Brain microvascular endothelial cell (primary cell): ENCODE data around the gene TRAF3IP1.

Experiments
- DNase-seq: peaks from one replicate; pipeline ENCODE4 v3.0.0-alpha.2; 2020
- H3K27ac ChIP-seq: fragments of 250-450 bp; sonication (Bioruptor Pico); 2 replicates; pipeline ENCODE4 v1.5.1; 2020; ENCODE audit warnings: mild to moderate bottlenecking, moderate library complexity
- H3K27me3 ChIP-seq: fragments of 250-450 bp; sonication (Bioruptor Pico); replicated peaks from 2 replicates; pipeline ENCODE4 v1.5.1; 2020; ENCODE audit warnings: mild to moderate bottlenecking
- H3K36me3 ChIP-seq: fragments of 250-450 bp; sonication (Bioruptor Pico); replicated peaks from 2 replicates; pipeline ENCODE4 v1.5.1; 2020; ENCODE audit warnings: mild to moderate bottlenecking
- H3K4me3 ChIP-seq: 2 replicates; pipeline ENCODE4 v1.5.1; 2011; ENCODE audit warnings: low read depth, mild to moderate bottlenecking, control low read depth, low read length, moderate library complexity
- CTCF ChIP-seq: IDR thresholded peaks from 2 replicates; pipeline ENCODE4 v1.5.1; 2011; ENCODE audit warnings: low read depth, mild to moderate bottlenecking, moderate library complexity, low read length, control low read depth, inconsistent platforms; ENCODE audit errors: missing control alignments
- in situ Hi-C: cut with HindIII; loops from 2 replicates; pipeline ENCODE4 v1.10.0; 2017; ENCODE audit warnings: low sequenced_read_pairs, low pct_ligation_motif_present

The TRAF3IP1 gene

GRCh38 chr2:238290091-238290509 is 30.2 kb upstream of the TRAF3IP1 start:
- DNase-seq = no peak
- in situ Hi-C loops = no loop called here
- no peak overlapping the region for H3K27ac ChIP-seq
- H3K36me3 ChIP-seq = no peaks in the 10 kb centered on the region
- H3K27me3 ChIP-seq = no peaks in the 10 kb centered on the region
- TF ChIP-seq CTCF = no peak
- H3K4me3 ChIP-seq = no peak overlapping the region

GRCh38 chr2:238290715-238291549 is 29.4 kb upstream of the TRAF3IP1 start:
- Histone ChIP-seq H3K36me3 (no peaks in the 10 kb centered on the region), H3K27ac (no peak overlapping the region), H3K4me3 (no peak overlapping the region), H3K27me3 (peaks cover 2% of the 10 kb centered on the region)
- no peak for DNase-seq
- TF ChIP-seq CTCF = no peak
- in situ Hi-C loops = no loop called here

GRCh38 chr2:238291550-238292281 is 28.6 kb upstream of the TRAF3IP1 start:
- Histone ChIP-seq H3K27ac (no peak overlapping the region), H3K4me3 (no peak overlapping the region), H3K27me3 (peaks cover 2% of the 10 kb centered on the region), H3K36me3 (no peaks in the 10 kb centered on the region)
- TF ChIP-seq CTCF = no peak
- in situ Hi-C loops = no loop called here
- DNase-seq = no peak

GRCh38 chr2:238294046-238294392 is 26.3 kb upstream of the TRAF3IP1 start:
- Histone ChIP-seq H3K4me3 (no peak overlapping the region), H3K27me3 (peaks cover 5% of the 10 kb centered on the region), H3K36me3 (no peaks in the 10 kb centered on the region), H3K27ac (no peak overlapping the region)
- in situ Hi-C loops = no loop called here
- no peak for DNase-seq
- no peak for TF ChIP-seq CTCF

GRCh38 chr2:238294393-238295143 is 25.8 kb upstream of the TRAF3IP1 start:
- no peak overlapping the region for H3K4me3 ChIP-seq
- TF ChIP-seq CTCF = no peak
- in situ Hi-C loops = no loop called here
- no peak for DNase-seq
- H3K36me3 ChIP-seq = no peaks in the 10 kb centered on the region
- peaks cover 5% of the 10 kb centered on the region for H3K27me3 ChIP-seq
- no peak overlapping the region for H3K27ac ChIP-seq
